ENCODE data around the gene TMEM80.
A peak's percentile ranks its signal among the peaks of the same experiment; 100 is the strongest.
"Not testable (repeated sequence)": the region's sequence is repeated elsewhere in the genome, so short reads cannot be mapped to it uniquely, and the experiment has no call there.

The TMEM80 gene

DNA sequence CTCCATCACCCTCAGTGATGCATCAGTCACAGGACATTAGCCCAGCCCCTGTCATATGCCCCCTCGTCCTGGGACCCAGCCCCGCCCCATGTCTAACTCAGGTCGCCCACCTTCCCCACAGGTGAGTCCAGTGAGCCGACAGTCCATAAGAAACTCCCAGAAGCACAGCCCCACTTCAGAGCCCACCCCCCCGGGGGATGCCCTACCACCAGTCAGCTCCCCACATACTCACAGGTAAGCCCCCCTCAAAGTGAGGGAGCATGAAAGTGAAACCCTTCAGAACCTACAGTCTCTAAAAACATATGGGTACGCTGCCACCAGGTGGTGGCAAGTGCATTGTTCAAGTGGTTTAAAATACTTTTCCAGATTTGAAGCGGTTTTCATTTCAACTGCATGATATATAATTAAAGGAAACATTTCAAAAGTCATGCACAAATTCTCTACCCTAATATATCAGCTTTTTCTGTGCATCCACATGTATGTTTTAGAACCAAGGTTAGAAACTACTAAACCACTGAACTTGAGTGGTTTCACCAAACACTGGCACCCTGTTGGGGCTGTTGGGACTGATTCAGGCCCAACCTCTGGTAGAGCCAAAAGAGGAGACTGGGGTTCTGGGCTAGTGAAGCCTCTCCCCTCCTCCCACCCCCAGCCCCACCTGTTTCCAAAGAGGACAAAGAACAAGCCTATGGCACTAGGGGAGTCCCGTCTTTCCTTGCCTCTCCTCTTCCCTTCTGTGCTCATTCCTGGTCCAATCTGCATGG lies 27.7 kb downstream of the TMEM80 start:
- DNase-seq, result peak; percentile 45

DNA sequence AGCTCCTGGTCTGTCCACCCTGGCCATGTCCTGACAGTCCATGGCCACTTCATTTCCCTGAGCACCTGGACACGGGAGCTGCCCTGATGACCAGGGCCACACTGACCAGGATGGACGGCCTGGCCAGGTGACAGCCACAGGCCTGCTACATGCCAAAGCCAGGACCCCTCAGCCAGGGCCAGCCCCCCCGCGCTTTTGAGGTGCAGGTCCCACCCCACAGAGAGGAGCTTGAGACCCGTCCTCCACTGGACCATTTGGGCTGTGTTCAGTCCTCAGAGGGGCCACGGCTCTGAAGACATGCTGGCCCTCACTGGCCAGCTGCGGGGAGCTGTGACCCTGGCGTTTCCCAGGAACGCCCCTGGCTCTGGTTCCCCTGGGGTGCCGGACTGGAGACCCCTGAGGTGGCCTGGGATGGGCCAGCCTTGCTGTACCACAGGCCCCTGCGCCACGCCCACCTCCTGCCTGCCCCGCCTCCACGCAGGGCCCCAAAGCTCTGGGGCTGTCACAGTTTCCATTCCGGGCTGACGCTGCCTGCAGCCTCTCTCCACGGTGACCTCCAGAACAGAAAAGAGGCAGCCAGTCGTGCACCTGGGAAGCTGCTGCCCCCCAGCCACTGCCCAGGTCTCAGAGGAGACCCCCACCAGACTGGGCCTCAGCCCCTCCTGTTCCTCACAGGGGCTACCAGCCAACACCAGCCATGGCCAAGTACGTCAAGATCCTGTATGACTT lies 28.6 kb downstream of the TMEM80 start:
- no peak for DNase-seq

DNA sequence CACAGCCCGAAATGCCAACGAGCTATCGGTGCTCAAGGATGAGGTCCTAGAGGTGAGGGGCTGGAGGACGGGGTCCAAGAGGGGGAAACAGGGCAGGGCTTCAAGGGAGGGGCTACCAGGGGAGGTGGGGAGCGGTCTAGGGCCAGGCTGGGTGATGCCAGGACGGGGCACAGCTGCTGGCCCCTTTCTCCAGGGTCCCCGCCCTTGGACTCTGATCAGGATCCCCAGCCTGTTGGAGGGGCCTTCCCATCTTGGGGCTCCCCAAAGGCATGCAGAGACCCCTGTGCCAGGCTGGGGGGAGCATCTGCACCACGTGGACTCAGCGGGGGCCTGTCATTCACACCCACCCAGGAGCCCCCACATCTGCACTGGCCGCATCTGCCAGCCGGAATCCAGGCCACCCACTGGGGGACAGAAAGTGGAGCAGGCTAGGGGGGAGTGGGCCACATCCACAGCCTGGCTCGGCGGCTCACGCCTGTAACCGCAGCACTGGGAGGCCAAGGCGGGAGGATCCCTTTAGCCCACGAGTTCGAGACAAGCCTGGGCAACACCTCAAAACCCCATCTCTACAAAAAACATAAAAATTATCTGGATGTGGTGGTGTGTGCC lies 29.3 kb downstream of the TMEM80 start:
- DNase-seq, result no peak

DNA sequence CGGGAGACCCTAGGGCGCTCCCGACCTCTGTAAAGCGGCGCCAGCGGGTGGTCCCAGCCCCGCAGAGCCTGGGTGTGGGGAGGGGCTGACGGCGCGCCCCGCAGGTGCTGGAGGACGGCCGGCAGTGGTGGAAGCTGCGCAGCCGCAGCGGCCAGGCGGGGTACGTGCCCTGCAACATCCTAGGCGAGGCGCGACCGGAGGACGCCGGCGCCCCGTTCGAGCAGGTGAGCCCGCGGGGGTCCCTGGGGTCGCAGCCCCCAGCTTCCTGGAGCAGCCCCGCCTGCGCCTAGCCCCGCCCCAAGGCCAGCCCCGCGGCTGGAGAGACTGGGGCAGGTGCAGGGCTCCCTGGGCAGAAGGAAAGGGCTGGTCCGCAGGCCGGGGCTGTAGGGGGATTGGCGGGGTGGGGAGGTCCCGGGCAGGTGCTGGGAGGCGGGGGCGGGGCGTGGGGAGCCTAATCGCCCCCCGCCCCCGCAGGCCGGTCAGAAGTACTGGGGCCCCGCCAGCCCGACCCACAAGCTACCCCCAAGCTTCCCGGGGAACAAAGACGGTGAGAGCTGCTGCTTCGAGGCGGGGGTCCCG lies 30.1 kb downstream of the TMEM80 start:
- DNase-seq, result no peak

DNA sequence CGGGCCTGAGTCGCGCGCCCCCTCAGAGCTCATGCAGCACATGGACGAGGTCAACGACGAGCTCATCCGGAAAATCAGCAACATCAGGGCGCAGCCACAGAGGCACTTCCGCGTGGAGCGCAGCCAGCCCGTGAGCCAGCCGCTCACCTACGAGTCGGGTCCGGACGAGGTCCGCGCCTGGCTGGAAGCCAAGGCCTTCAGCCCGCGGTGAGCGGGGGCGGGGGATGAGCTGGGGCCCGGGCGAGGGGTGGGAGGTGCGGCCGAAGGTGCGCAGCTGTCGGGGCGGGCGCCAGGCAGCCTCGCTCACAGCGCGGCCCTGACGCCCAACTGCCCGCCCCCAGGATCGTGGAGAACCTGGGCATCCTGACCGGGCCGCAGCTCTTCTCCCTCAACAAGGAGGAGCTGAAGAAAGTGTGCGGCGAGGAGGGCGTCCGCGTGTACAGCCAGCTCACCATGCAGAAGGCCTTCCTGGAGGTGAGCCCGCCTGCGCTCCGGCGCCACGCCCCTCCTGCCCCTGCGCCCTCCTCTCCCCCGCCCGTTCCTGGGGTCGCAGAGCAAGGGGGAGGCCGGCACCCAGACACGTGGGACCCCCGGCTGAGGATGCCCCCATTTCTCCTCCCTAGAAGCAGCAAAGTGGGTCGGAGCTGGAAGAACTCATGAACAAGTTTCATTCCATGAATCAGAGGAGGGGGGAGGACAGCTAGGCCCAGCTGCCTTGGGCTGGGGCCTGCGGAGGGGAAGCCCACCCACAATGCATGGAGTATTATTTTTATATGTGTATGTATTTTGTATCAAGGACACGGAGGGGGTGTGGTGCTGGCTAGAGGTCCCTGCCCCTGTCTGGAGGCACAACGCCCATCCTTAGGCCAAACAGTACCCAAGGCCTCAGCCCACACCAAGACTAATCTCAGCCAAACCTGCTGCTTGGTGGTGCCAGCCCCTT lies 30.9 kb downstream of the TMEM80 start:
- DNase-seq, result no peak

DNA sequence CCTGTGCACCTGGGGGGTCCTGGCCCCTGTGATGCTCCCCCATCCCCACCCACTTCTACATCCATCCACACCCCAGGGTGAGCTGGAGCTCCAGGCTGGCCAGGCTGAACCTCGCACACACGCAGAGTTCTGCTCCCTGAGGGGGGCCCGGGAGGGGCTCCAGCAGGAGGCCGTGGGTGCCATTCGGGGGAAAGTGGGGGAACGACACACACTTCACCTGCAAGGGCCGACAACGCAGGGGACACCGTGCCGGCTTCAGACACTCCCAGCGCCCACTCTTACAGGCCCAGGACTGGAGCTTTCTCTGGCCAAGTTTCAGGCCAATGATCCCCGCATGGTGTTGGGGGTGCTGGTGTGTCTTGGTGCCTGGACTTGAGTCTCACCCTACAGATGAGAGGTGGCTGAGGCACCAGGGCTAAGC lies 31.7 kb downstream of the TMEM80 start:
- no peak for DNase-seq

DNA sequence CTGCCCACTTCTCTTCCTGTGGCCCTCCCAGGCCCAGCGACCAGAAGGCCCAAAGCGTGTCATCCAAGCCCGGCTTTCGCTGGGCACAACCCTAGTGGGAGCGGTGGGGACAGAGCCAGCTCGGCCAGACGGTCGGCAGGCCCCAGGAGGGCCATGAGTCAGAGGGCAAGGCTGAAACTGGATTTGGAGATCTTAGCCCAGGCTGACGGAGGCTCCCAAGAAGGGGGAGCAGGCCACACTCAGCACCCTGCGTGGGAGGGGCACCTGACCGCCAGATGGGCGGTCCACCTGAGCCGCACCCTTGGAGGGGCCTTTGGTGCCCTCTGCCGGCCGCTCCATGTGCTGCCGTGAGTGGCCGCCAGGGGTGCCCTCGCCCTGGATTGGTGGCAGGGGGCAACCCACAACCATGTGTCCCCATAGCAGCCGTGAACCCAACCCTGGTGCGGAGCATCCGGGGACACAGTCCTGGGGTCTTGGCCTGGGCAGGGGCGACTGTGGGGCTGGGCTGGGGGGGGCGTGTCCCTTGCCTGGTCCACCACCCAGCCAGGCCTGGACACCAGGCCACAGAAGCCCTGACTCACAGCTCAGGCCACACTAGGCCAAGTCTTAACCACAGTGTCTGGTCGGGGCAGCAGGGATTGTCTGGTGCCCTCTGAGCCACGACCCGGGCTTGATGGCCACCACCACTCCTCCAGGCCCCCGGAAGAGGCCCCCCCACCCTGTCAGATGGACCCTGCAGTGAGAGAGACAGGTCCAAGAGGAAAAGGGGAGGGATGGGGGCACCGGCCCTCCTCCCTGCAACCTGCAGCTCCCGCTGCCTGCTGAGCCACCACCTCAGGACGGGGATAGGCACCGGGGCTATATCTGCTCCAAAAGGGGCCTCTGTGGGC lies 32.5 kb downstream of the TMEM80 start:
- no peak for DNase-seq

DNA sequence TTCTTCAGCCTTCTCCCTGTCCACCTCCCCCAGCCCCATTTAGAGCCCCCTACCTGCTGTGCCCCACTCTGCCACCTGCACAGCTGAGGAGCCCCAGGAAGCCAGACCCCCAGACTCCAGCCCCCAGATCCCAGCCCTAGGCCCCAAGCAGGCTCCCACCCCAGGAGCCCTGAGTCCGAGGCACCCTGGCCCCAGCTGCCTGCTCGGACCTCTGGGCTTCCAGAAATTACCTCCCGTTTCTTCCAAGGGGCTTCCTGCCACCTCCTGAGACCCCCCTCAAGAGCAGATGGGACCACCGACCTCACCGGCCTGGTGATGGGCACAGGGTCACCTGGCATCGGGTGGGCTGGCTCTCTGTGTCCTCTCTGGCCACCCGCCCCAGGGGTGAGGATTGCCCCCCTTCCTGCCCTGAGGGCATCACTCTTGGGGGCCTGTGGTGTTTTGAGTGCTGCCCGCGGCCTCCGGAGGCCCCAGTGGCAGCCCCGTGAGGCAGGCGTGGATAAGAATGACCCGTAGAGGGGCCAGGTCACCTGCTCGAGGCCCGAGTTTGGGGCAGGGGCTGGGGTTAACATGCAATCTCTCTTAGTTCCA lies 33.4 kb downstream of the TMEM80 start:
- DNase-seq, result no peak

GRCh38 chr11:729492-730074 lies 34.0 kb downstream of the TMEM80 start:
- no peak for DNase-seq

GRCh38 chr11:733072-733471 lies 37.5 kb downstream of the TMEM80 start:
- DNase-seq, result no peak

DNA sequence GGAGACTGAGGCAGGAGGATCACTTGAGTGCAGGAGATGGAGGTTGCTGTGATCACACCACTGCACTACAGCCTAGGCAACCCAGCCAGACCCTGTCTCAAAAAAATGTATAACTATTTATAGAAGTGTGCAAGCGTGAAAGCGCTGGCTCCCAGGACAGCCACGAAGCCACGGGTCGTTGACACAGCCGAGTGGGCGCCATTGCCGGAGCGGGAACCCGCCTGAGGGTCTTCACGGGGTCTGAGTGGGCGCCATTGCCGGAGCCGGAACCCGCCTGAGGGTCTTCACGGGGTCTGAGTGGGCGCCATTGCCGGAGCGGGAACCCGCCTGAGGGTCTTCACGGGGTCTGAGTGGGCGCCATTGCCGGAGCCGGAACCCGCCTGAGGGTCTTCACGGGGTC lies 38.9 kb downstream of the TMEM80 start:
- not testable (repeated sequence) for DNase-seq

DNA sequence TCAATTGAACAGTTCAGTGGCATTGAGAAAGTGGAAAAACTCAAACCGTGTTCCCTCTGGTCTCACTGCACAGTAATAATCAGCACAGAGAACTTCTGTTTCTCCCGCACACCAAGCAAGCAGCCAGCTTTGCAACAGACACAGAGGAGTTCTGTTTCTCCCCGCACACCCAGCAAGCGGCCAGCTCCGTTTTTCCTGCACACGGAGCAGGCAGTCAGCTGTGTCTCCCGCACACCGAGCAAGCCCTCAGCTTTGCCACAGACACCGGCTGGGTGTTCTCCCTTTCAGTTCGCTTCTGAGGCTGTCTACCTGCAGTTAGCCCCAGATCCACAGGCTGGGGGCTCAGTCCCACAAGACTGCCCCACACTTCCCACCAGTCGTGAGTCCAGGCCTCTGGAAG lies 41.8 kb downstream of the TMEM80 start:
- no peak for DNase-seq

DNA sequence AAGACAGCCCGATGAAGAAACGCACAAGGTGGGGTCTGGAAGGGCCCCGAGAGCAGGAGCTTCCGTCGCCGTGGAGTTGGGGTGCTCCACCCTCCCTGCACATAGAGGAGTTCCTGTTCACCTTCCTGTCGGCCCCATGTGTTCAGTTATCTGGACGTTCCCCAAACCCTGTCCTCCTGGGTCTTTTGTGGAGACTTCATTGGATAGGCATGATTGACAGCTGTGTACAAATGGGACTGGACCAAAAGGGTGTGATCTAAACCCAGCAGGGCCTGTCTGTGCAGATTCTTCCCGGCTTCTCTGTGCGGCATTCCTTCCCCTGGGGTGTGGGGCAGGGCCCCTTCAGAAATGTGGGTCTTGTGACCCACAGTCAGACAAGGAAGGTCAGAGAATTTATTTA lies 42.3 kb downstream of the TMEM80 start:
- DNase-seq, result not testable (repeated sequence)

GRCh38 chr11:742156-742546 lies 46.5 kb downstream of the TMEM80 start:
- no peak for DNase-seq

DNA sequence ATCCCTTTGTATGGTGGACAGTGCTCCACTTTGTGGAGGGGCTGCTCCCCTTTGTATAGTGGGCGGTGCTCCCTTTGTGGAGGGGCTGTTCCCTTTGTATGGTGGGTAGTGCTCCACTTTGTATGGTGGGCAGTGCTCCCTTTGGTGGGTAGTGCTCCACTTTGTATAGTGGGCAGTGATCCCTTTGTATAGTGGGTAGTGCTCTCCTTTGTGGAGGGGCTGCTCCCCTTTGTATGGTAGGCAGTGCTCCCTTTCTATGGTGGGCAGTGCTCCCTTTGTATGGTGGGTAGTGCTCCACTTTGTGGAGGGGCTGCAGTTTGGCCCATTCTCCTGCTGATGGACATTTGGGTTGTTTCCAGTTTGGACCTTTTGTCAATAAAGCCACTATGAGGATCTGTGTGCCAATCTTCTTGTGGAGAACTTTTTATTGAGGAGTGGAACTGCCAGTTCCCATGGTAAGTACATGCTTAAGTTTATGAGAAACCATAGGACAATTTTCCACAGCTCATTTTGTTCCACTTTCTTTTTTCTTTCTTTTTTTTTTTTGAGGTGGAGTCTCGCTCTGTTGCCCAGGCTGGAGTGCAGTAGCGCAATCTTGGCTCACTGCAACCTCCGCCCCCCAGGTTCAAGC lies 47.1 kb downstream of the TMEM80 start:
- no peak for DNase-seq

GRCh38 chr11:745428-745827 lies 49.8 kb downstream of the TMEM80 start:
- DNase-seq, result no peak

DNA sequence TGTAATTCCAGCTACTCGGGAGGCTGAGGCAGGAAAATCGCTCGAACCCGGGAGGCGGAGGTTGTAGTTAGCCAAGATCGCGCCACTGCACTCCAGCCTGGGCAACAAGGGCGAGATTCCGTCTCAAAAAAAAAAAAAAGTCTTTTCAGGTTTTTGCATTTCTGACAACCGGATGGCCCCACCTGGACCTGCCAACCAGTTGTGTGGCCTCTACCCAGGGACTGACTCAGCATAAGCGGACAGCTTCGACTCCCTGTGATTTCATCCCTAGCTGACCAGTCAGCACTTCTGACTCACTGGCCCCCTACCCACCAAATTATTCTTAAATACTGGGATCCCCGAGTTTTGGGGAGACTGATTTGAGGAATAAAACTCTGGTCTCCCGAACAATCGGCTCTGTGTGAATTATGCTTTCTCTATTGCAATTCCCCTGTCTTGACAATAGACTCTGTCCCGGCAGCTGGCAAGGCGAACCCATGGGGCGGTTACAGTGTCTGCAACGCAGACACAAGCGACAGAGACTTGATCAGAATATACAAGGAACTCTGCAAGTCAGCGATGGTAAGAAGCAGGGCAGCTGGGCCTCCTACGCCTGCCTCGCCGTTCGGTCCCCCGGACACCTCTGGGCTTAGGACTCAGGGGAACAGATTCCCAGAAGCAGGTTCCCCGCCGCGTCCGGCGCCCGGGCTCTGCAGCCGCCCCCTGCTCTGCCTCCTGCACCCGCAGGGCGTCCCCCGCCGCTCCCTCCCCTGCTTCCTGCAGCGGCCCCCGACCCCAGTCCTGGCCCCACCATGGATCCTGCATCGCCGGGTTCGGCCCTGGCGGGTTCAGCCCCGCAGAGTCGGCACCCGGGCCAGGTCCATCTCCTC lies 50.9 kb downstream of the TMEM80 start:
- no peak for DNase-seq

DNA sequence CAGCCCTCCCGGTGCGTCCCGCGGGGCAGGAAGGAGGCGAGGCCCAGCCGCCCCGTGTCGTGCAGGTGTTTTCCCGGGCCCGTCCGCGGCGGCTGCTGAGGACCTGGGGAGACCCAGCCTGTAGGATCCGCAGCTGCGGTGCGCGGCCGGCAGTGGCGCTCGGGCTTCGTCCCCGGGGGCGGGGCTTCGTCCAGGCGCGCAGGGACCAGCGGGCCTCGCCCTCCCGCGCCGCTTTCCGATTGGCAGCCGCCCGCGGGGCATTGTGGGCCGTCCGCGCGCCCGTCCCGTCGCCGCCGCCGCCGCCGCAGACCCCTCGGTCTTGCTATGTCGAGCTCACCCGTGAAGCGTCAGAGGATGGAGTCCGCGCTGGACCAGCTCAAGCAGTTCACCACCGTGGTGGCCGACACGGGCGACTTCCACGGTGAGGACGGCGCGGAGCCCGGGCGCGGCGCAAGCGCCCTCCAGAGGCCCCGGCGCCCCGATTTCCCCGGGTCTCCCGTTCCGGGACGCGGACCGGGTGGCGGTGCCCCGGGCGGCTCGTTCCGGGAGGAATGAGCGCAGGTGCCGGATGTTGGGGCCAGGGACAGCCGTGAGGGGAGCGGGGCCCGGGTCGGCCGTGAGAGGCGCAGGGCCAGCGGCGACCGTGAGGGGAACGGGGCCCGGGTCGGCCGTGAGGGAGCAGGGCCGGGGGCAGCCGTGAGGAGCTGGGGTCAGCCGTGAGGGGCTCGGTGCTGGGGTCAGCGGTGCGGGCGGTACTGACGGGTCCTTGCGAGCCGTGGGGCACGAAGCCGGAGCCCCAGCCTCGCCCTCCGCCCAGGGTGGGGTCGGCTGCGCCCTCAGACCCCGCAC lies 51.8 kb downstream of the TMEM80 start, which contains the start of gene TALDO1:
Gene TALDO1, plus strand, starts transcription at position 307 of the 849 bp plus-strand sequence. Its CDS starts 18 bp downstream, at position 325.
- peak; percentile 29 for DNase-seq
